ENCODE results near the gene IQUB.
"Not testable (repeated sequence)": the region's sequence is repeated elsewhere in the genome, so short reads cannot be mapped to it uniquely, and the experiment has no call there.

The IQUB gene

DNA sequence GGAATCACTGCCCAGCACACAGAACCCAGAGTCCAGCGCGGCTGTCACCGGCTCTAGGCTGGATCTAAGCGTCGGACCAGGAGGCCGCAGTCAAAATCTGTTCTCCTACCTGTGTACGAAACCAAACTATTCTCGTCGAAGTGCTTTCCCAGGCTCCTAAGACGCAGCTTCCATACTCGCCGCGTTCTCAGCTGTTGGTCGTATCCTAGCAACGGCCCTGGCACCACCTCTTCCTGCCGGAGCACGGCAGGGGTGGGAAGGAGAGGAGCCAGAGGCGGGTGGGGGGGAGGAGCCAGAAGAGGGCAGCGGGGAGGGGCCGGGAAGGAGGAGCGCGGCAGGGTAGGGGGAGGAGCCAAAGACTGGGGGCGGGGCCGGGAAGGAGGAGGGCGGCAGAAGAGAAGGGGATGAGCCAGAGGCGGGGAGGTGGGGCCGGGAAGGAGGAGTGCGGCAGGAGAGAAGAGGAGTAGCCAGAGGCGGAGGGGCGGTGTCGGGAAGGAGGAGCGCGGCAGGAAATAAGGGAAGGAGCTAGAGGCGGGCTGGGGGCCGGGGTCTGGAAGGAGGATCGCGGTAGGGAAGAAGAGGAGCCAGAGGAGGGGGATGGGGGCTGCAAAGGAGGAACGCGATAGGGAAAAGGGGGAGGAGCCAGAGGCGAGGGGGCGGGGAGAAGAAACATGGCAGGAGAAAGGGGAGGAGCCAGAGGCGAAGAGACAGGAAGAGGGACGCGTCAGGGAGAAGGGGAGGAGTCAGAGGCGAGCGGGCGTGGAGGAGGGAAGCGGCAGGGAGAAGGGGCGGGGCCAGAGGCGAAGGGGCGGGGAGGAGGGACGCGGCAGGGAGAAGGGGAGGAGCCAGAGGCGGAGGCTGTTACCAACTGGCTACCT is at the start of gene IQUB:
IQUB (minus strand) TSS at position 213 of the 878 bp plus-strand sequence. CDS start 22,255 bp downstream, outside the sequence.
- DNase-seq: peak; percentile 88

GRCh38 chr7:123583821-123584220 is 49.4 kb upstream of the IQUB start:
- DNase-seq: no peak

DNA sequence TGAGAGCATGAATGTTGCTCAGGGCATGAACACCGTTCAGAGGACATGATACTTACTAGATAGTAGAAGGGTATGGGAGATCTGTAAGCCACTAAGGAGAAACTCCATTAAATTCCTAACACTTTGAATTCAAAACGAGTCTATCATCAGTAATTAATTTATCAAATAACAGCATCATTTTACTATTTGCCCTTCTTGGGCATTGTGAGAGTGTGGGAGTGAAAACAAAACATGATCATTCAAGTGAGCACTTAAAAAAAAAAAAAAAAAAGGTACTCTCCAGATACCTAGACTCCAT is 46.7 kb upstream of the IQUB start:
- DNase-seq: no peak

DNA sequence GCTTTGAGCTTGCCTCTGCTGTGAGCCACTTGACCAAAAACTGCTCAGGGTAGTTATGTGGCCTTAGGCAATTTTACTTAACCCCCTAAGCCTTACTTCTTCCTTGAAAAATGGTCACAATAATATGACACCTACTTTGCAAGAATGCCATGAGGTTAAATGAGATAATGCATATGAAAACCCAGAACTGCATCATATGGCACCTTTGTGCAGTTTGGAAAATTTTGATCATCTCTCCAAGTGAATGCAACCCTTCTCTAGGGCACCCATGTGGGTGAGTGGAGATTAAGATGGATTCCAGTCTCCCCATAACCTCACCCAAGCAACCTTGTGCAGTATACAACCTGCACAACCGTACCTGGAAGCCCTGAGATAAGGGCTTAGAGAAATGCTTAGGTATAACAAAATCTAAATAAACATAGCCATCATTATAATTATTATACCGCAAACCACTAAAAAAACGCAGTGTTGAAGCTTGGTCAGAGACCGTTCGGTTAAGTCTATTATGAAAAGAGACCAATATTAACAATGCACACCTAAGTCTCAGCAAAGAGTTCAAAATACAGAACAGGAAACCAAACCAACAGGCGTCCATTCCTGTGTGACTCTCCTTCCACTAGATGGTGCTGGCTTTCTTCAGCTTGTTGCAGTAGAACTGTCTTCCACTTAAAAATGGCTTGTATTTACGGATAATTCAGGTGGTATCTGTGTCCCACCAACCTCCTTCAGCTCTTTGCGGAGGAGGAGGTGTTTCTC is 46.2 kb upstream of the IQUB start:
- DNase-seq: peak; percentile 47

GRCh38 chr7:123579416-123579815 is 45.0 kb upstream of the IQUB start:
- no peak for DNase-seq

GRCh38 chr7:123573896-123574467 is 39.6 kb upstream of the IQUB start:
- no peak for DNase-seq

- no peak for DNase-seq
Observed at GRCh38 chr7:123573341-123573740, 38.9 kb upstream of the IQUB start.

- no peak for DNase-seq
Observed at GRCh38 chr7:123571684-123572083, 37.3 kb upstream of the IQUB start.

- no peak for DNase-seq
Observed at GRCh38 chr7:123571187-123571586, 36.8 kb upstream of the IQUB start.

- peak; percentile 2 for DNase-seq
Observed at GRCh38 chr7:123570390-123571182, 36.2 kb upstream of the IQUB start.

- no peak for DNase-seq
Observed at GRCh38 chr7:123569352-123570010, 35.1 kb upstream of the IQUB start.

DNA sequence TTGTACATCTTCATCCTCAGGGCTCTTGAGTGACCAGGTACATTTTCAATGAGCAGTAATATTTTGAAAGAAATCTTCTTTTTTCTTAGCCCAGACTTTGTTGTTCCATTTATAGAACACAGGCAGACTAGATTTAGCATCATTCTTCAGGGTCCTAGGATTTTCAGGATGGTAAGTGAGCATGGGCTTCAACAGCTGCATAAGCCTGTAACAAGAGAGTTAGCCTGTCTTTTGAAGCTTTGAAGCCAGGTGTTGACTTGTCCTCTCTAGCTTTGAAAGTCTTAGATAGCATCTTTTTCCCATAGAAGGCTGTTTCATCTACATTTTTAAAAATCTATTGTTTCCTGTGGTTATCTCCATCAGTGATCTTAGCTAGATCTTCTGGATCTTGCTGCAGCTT is 27.7 kb upstream of the IQUB start:
- no peak for DNase-seq

GRCh38 chr7:123558289-123558874 is 24.0 kb upstream of the IQUB start:
- DNase-seq: no peak

- peak; percentile 94 for DNase-seq
Observed at GRCh38 chr7:123557398-123558288, 23.2 kb upstream of the IQUB start, which contains the start of gene NDUFA5. Gene NDUFA5, minus strand, starts transcription at chr7:123557818. Its CDS starts 23 bp downstream, at chr7:123557795.

DNA sequence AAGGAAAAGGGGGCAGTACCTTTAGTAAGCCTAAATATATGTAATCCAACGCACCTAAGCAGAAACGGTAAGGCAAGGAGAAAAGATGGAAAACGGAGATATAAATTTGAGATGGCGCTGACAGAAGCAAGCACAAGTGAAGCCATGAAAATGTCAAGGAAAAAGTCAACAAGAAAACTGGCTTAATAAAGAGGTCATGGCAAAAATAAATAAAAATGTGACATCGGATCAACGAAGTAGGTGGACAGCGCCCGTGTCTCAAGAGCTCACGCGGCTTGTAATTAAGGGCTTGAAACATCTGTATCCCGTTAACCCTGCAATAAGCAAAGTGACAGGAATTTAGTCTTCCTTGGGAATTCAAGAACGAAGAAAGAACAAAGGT is 22.6 kb upstream of the IQUB start:
- DNase-seq: no peak

- no peak for DNase-seq
Observed at GRCh38 chr7:123555484-123555883, 21.1 kb upstream of the IQUB start.

DNA sequence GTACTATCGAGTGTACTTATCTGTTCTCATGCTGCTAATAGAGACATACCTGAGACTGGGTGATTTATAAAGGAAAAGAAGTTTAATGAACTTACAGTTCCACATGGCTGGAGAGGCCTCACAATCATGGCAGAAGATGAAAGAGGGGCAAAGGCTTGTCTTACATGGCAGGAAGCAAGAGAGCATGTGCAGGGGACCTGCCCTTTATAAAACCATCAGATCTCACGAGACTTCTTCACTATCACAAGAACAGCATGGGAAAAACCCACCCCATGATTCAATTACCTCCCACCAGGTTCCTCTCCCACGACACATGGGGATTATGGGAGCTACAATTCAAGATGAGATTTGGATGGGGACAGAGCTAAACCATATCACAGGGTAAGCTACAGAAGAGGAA is 18.8 kb upstream of the IQUB start:
- no peak for DNase-seq

GRCh38 chr7:123552641-123553040 is 18.2 kb upstream of the IQUB start:
- no peak for DNase-seq

- not testable (repeated sequence) for DNase-seq
Observed at GRCh38 chr7:123552134-123552533, 17.7 kb upstream of the IQUB start.

DNA sequence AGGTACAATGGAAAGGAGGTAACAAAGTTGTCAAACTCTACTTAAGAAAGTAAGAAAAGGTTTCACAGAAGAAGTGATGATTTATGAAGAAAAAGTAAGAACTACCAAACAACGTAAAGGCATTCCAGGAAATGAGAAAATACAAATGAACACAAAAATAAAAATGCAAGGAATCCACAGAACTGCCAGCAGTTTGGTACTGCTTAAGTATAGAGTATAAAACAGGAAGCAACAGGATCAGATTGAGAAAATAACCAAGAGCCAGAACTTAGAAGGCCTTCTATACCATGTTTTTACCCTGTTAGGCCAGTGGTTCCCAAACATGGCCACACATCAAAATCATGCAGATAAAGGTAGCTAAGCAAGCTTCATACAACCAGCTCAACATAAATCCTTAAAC is 14.0 kb upstream of the IQUB start:
- DNase-seq: no peak

DNA sequence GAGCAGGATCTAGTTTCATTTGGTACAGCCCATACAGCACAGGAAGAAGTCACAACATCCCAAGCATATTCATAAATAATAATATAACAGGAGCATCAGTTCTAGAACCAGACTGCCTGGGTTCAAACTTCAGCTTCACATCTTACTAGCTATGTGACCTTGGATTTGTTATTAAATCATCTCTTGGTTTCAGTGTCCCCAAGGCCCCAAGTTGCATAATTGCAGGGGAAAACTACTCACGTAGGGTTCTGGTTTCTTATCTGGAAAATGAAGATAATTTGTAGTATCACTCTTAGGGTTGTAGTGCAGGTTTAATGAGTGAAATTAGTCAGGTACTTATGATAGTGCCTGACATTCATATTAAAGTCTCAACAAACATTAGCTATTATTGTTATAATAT is 5.5 kb upstream of the IQUB start:
- no peak for DNase-seq

All from NCI-H510A treated with DMSO at 0.1 percent for 48 hours (cell line).